Measurements from ENCODE around the gene MAB21L3.

- no peak for TF ChIP-seq CTCF (IDR thresholded peaks at IDR 0.05; ENCODE audit: extremely low read depth in 1 of 2, insufficient read depth in 1 of 2, low read depth in 1 of 2, low read length in 2 of 2)
- no peak for TF ChIP-seq MAX (IDR thresholded peaks at IDR 0.05; ENCODE audit: insufficient read depth, insufficient read length)
- no peak for TF ChIP-seq POLR2A (IDR thresholded peaks at IDR 0.05; ENCODE audit: low read depth, low read length)
- TF ChIP-seq POLR2AphosphoS5 (IDR thresholded peaks at IDR 0.05; ENCODE audit: insufficient read depth, low read depth, low read length) = no peak
- TF ChIP-seq MYC (IDR thresholded peaks at IDR 0.05; ENCODE audit: low read depth, low read length) = no peak
- TF ChIP-seq EZH2 (IDR thresholded peaks at IDR 0.05; ENCODE audit: borderline replicate concordance, low read depth, low read length, severe bottlenecking) = no peak
- no peak for TF ChIP-seq FOS (IDR thresholded peaks at IDR 0.05; ENCODE audit: borderline replicate concordance, insufficient read depth, low read length)
- TF ChIP-seq JUN (IDR thresholded peaks at IDR 0.05; ENCODE audit: borderline replicate concordance, insufficient read depth, insufficient read length, low read depth) = no peak
Observed at GRCh38 chr1:116161877-116162390, 50.7 kb downstream of the MAB21L3 start.

All from endothelial cell of umbilical vein (primary cell).